K562 (cell line): ENCODE measurements around the gene MBOAT2. TPM values are rescaled to one million over a fixed set of nuclear protein-coding genes. Genes with fewer than 3 reads are reported as not detected.

Experiments
- ATAC-seq: fragments of 200-7000 bp; cut with Tn5 transposase; 3 replicates; pipeline ENCODE4 v1.9.1; 2020; ENCODE audit warnings: moderate library complexity
- BruUV-seq: library from RNA; stranded (reverse); fragments of 400-500 nt; replicated peaks from 2 replicates; lab custom pipeline; 2021; lab: Mats Ljungman, UMichigan
- CTCF ChIA-PET: fragments of 300-600 bp; formaldehyde crosslinking; extraction: SDS; loops from one replicate; lab custom pipeline; 2021; ENCODE audit warnings: low intra/inter-chr PET ratio; lab: Yijun Ruan, JAX
- POLR2A ChIA-PET: fragments of 300-600, 350-650 bp; sonication (Branson Sonifier 250); formaldehyde crosslinking; extraction: SDS; loops from one replicate; lab custom pipeline; 2021; ENCODE audit warnings: antibody characterized with exemption, inconsistent platforms; lab: Yijun Ruan, JAX
- DNase-seq, 4 experiments: peaks; one replicate each; pipeline versions ENCODE4 v3.0.0 to v3.0.0-alpha.2; 2011 to 2018; ENCODE audit warnings: low spot score in 3 of 4, mixed read lengths in 3 of 4; ENCODE audit errors: extremely low read depth in 1 of 4
- FAIRE-seq: peaks from 2 replicates; lab custom pipeline; 2011; peaks lifted over from hg19 to GRCh38; lab: Jason Lieb, UNC
- H2AFZ ChIP-seq: 2 replicates; pipeline ENCODE4 v1.6.0; 2011; ENCODE audit warnings: low read depth, low read length, control low read depth, inconsistent platforms
- H3K27ac ChIP-seq: fragments of 200-600 bp; 3 replicates; pipeline ENCODE4 v1.8.0; 2011; ENCODE audit warnings: low read depth, mild to moderate bottlenecking, control low read depth, inconsistent platforms, low read length, moderate library complexity, mixed read lengths; ENCODE audit errors: extremely low read depth
- H3K27me3 ChIP-seq, 2 experiments: fragments of 300-600 bp in 1 of 2; 2 replicates in 1 of 2; 3 replicates in 1 of 2; pipeline versions ENCODE4 v1.6.0 to v1.8.0; 2011; ENCODE audit warnings: inconsistent platforms in 2 of 2, low read length in 2 of 2, mild to moderate bottlenecking in 1 of 2, mixed read lengths in 1 of 2, moderate library complexity in 1 of 2; ENCODE audit not compliant: control insufficient read depth in 2 of 2, insufficient read depth in 2 of 2
- H3K36me3 ChIP-seq: fragments of 300-600 bp; 3 replicates; pipeline ENCODE4 v1.8.0; 2011; ENCODE audit warnings: mild to moderate bottlenecking, low read length, inconsistent platforms; ENCODE audit not compliant: control insufficient read depth, insufficient read depth
- H3K4me1 ChIP-seq, 2 experiments: fragments of 200-600 bp in 1 of 2; replicated peaks in 1 of 2; 2 replicates in 1 of 2; 3 replicates in 1 of 2; pipeline versions ENCODE4 v1.5.1 to v1.8.0; 2011; ENCODE audit warnings: inconsistent platforms in 2 of 2, low read length in 2 of 2, mild to moderate bottlenecking in 1 of 2, mixed read lengths in 1 of 2, moderate library complexity in 1 of 2; ENCODE audit not compliant: control insufficient read depth in 2 of 2, insufficient read depth in 2 of 2
- H3K4me2 ChIP-seq: 2 replicates; pipeline ENCODE4 v1.6.1; 2011; ENCODE audit warnings: low read length, control low read depth, inconsistent platforms, mixed read lengths; ENCODE audit not compliant: insufficient read depth
- H3K4me3 ChIP-seq: fragments of 200-600 bp; sonication (generic), shearing (Covaris generic); 2 replicates; pipeline ENCODE4 v1.5.1; 2016; ENCODE audit warnings: control low read depth, inconsistent platforms
- H3K79me2 ChIP-seq: fragments of 200-600 bp; 3 replicates; pipeline ENCODE4 v1.8.0; 2011; ENCODE audit warnings: low read length, inconsistent platforms; ENCODE audit not compliant: control insufficient read depth, insufficient read depth
- H3K9ac ChIP-seq, 2 experiments: 2 replicates each; pipeline versions ENCODE4 v1.6.0 to v1.6.1; 2011; ENCODE audit warnings: low read depth in 2 of 2, low read length in 2 of 2, control low read depth in 1 of 2, inconsistent platforms in 1 of 2, mild to moderate bottlenecking in 1 of 2, mixed read lengths in 1 of 2; ENCODE audit not compliant: insufficient read depth in 1 of 2
- H3K9me1 ChIP-seq: one replicate; pipeline ENCODE4 v1.6.0; 2011; ENCODE audit warnings: inconsistent platforms, mild to moderate bottlenecking, low read length, moderate library complexity; ENCODE audit not compliant: control insufficient read depth, insufficient read depth
- H3K9me3 ChIP-seq: replicated peaks from 2 replicates; pipeline ENCODE4 v1.5.1; 2011; ENCODE audit warnings: low read depth, low read length, inconsistent platforms; ENCODE audit not compliant: control insufficient read depth, insufficient read depth
- H4K20me1 ChIP-seq: replicated peaks from 2 replicates; pipeline ENCODE4 v1.6.1; 2011; ENCODE audit warnings: low read length, inconsistent platforms, mixed read lengths; ENCODE audit not compliant: control insufficient read depth, insufficient read depth
- ILK ChIP-seq: fragments of 450-650 bp; IDR thresholded peaks from 2 replicates; pipeline ENCODE4 v1.6.1; 2016; ENCODE audit warnings: missing genetic modification characterization, low read depth, mild to moderate bottlenecking, missing compliant biosample characterization, moderate library complexity, borderline replicate concordance
- KLF6 ChIP-seq: fragments of 250-450 bp; sonication (Bioruptor Pico); IDR thresholded peaks from 2 replicates; pipeline ENCODE4 v1.4.0; 2020; ENCODE audit warnings: mild to moderate bottlenecking, moderate library complexity, borderline replicate concordance
- TCF7 ChIP-seq: sonication (generic); IDR thresholded peaks from 2 replicates; pipeline ENCODE4 v1.6.1; 2016; ENCODE audit warnings: antibody characterized with exemption, borderline replicate concordance
- ZNF449 ChIP-seq: fragments of 250-450 bp; sonication (Bioruptor Pico); IDR thresholded peaks from 2 replicates; pipeline ENCODE4 v1.8.0; 2022; ENCODE audit warnings: moderate library complexity, mild to moderate bottlenecking, inconsistent platforms
- WGBS: fragments of 100-300 bp; shearing (Covaris generic); methylation state at CpG from one replicate; pipeline ENCODE4 v1.1.6; 2016; ENCODE audit warnings: low coverage, mixed read lengths; ENCODE audit not compliant: insufficient coverage; ENCODE audit errors: missing lambda C conversion rate; 5-methylcytosine and 5-hydroxymethylcytosine counted together
- in situ Hi-C: fragments of 300-500 bp; cut with MboI; formaldehyde crosslinking; loops from 4 replicates; pipeline ENCODE4 v1.15.0; 2018; ENCODE audit warnings: inconsistent platforms, mixed read lengths
- intact Hi-C: fragments of 100-400 bp; cut with micrococcal nuclease; formaldehyde crosslinking; loops from 2 replicates; pipeline ENCODE4 v1.14.2; 2022
- polyA plus RNA-seq, 8 experiments: library from polyadenylated mRNA; depleted of rRNA in 4 of 8; stranded (reverse) in 5 of 8; unstranded in 3 of 8; fragments of >200 nt; fragmentation: Nextera tagmentation in 2 of 8; fragmentation: Illumina TruSeq in 1 of 8; extraction: Ambion mirVana in 2 of 8; extraction: Trizol in 1 of 8; gene quantifications; 2 replicates each; pipeline versions ENCODE4 v1.2.1 to v1.2.3, GENCODE V29; 2011 to 2014; ENCODE audit warnings: inconsistent platforms in 1 of 8, missing spikeins in 1 of 8
- total RNA-seq, 7 experiments: library from RNA; depleted of rRNA in 6 of 7; stranded (reverse); fragments of >200 nt in 6 of 7; fragmentation: Illumina TruSeq in 2 of 7; extraction: Trizol in 2 of 7; gene quantifications; 2 replicates each; pipeline versions ENCODE4 v1.2.1 to v1.2.3, GENCODE V29; 2011 to 2021; ENCODE audit warnings: low replicate concordance in 1 of 7

MBOAT2 gene
- total and polyA plus RNA-seq, 9 of the 15 experiments (the other 6 are each of a cell fraction or from before 2014, with no cell fraction given): 8.4 to 122 (median 27.6) TPM

- Histone ChIP-seq H3K9me3 (no peaks in the 10 kb centered on the region), H3K4me3 (no peak overlapping the region), H3K27ac (no peak overlapping the region), H4K20me1 (no peaks in the 10 kb centered on the region; the same call in 1 of the 2 replicates), H2AFZ (no peak overlapping the region), H3K79me2 (peaks cover 97% of the 10 kb centered on the region), H3K4me1 (peaks cover 6 to 27% of the 10 kb centered on the region in 2 experiments)
- no peak for DNase-seq
- no TSS peak for BruUV-seq
- TF ChIP-seq ZNF449 (CRISPR knock-in tag) (no peak), KLF6 (no peak), ILK (tag) (no peak), TCF7 (no peak)
- TF ChIP-seq, all 486 proteins: peak for 0
- ChIA-PET POLR2A (interaction anchor here (0.8 to 1.0 kb wide), 2 partner anchors 26 to 33 kb away, joined by 3 read pairs; no protein-coding TSS in a partner anchor), CTCF (no interaction called here)
- intact Hi-C loops: no loop called here
- no peak for ATAC-seq
- in situ Hi-C loops: no loop called here
- H3K36me3 ChIP-seq: peaks cover 5% of the 10 kb centered on the region; the same call in 2 of the 3 replicates
- 58% methylated on average over 4 of the region's 5 CpGs for WGBS
- FAIRE-seq: no peak
- no peak overlapping the region for H3K4me2 ChIP-seq
- no peak overlapping the region for H3K9ac ChIP-seq
- H3K27me3 ChIP-seq: no peaks in the 10 kb centered on the region
- H3K9me1 ChIP-seq: no peaks in the 10 kb centered on the region
Observed at GRCh38 chr2:8992643-8993042, 10.8 kb downstream of the MBOAT2 start.
